Progenitor cell of endocrine pancreas (in vitro differentiated cells): ENCODE data around the gene GATM. TPM values are rescaled to one million over a fixed set of nuclear protein-coding genes. Genes with fewer than 3 reads are reported as not detected.
"Not testable (repeated sequence)": the region's sequence is repeated elsewhere in the genome, so short reads cannot be mapped to it uniquely, and the experiment has no call there.

Experiments used
- DNase-seq: peaks from one replicate; pipeline ENCODE4 v3.0.0; 2021; ENCODE audit warnings: low spot score; ENCODE audit not compliant: unreplicated experiment
- H3K27ac Mint-ChIP-seq: 2 replicates; pipeline ENCODE4 v1.8.0; 2021; ENCODE audit warnings: mild to moderate bottlenecking, moderate library complexity, mixed read lengths
- H3K27me3 Mint-ChIP-seq: 2 replicates; pipeline ENCODE4 v1.8.0; 2021; ENCODE audit warnings: mixed read lengths
- H3K36me3 Mint-ChIP-seq: 2 replicates; pipeline ENCODE4 v1.8.0; 2022; ENCODE audit warnings: mixed read lengths; ENCODE audit not compliant: insufficient read depth
- H3K4me1 Mint-ChIP-seq: 2 replicates; pipeline ENCODE4 v1.8.0; 2021; ENCODE audit warnings: low read depth, mixed read lengths
- H3K4me3 Mint-ChIP-seq: 2 replicates; pipeline ENCODE4 v1.8.0; 2021; ENCODE audit warnings: low read depth, mild to moderate bottlenecking, moderate library complexity, mixed read lengths
- H3K9me3 Mint-ChIP-seq: 2 replicates; pipeline ENCODE4 v1.8.0; 2021; ENCODE audit warnings: low read depth, mixed read lengths
- CTCF ChIP-seq: fragments of 200-600 bp; sonication (generic); IDR thresholded peaks from one replicate; pipeline ENCODE4 v1.5.0; 2021; ENCODE audit warnings: antibody characterized with exemption, mild to moderate bottlenecking; ENCODE audit not compliant: unreplicated experiment
- total RNA-seq: library from RNA; stranded (reverse); gene quantifications from 2 replicates; pipeline ENCODE4 v1.2.1, GENCODE V29; 2021

Gene GATM
- total RNA-seq, 1 donor from 2014 or later: 64.1 TPM

DNA sequence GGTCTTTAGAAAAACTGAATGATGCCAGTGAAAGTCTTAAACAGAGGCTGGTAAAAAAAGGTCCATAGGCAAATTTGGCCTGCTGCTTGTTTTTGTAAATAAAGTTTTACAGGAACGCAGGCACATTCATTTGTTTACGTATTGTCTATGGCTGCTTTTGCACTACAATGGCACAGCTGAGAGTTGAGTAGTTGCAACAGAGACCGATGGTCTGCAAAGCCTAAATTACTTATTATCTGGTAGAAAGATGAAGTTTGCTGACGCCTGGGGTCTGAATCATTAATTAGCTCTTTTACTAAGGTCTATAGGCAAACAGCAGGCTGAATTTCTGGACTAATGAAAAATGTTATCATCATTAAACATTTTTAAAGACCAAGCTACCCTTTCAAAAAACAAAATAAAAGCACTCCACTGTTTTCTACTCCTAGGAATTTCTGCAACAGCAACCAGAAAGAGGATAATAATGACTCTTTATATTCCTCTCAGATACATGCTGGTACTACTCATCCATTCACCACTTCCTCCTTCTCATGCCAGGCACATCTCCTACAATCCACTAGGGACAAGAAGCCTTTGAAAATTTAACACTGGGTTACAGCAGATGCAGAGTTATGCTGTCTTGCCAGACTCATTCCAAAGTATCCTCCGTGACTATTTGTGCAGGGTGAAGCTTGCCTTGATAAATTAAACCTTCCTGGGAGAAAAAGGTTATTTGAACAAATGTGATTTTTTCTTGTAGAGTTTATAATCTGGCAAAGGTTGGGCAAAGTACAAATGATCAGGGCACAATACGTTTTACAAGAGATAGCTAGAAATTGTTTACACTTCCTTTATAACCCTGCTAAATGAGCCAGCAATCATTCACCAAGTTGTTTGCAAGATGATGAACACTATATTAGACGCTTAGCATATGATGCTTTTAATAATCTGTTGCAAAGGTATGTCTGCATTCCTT, 6.0 kb downstream of the GATM start:
- Mint-ChIP-seq H3K27me3 (peaks cover 20% of the 10 kb centered on the region), H3K4me3 (peak overlapping the region; percentile 11), H3K4me1 (peaks cover 39% of the 10 kb centered on the region), H3K27ac (no peak overlapping the region), H3K36me3 (peaks cover 19% of the 10 kb centered on the region), H3K9me3 (peaks cover 3% of the 10 kb centered on the region)
- peak; percentile 11 for TF ChIP-seq CTCF
- DNase-seq: no peak

DNA sequence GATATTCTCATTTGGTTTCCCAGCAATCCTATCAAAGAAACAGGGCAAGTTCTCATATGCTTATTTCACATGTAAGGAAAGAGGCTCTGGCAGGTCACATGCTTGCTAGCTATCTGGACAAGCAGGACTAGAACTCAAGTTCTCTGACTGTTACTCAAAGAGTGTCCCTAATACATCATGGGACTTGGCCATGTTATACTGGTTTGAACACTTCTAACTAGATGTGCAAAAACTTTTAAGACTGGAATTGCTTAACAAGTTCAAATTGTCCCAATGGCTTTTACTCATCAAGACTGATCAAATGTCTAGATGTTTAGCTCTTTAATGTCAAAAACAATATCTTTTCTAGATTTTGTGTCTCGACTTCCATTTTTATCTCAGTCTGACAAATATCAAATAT, 6.8 kb downstream of the GATM start:
- peaks cover 3% of the 10 kb centered on the region for H3K9me3 Mint-ChIP-seq
- peaks cover 12% of the 10 kb centered on the region for H3K27me3 Mint-ChIP-seq
- no peak for TF ChIP-seq CTCF
- no peak overlapping the region for H3K4me3 Mint-ChIP-seq
- H3K27ac Mint-ChIP-seq: no peak overlapping the region
- DNase-seq: no peak
- H3K4me1 Mint-ChIP-seq: peaks cover 32% of the 10 kb centered on the region
- H3K36me3 Mint-ChIP-seq: peaks cover 21% of the 10 kb centered on the region

DNA sequence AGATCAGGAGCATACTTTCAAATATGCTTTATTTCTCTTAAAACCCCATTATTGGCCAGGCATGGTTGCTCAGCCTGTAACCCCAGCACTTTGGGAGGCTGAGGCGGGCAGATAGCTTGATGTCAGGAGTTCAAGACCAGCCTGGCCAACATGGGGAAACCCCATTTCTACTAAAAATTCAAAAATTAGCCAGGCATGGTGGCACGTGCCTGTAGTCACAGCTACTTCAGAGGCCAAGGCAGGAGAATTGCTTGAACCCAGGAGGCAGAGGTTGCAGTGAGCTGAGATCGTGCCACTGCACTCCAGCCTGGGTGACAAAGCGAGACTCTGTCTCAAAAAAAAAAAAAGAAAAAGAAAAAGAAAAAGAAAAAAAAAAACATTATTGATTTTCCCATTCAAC, 8.3 kb downstream of the GATM start:
- DNase-seq, H3K9me3 Mint-ChIP-seq, H3K27me3 Mint-ChIP-seq, H3K4me3 Mint-ChIP-seq, H3K27ac Mint-ChIP-seq: not testable (repeated sequence)
- peaks cover 18% of the 10 kb centered on the region for H3K36me3 Mint-ChIP-seq
- H3K4me1 Mint-ChIP-seq: peaks cover 21% of the 10 kb centered on the region

DNA sequence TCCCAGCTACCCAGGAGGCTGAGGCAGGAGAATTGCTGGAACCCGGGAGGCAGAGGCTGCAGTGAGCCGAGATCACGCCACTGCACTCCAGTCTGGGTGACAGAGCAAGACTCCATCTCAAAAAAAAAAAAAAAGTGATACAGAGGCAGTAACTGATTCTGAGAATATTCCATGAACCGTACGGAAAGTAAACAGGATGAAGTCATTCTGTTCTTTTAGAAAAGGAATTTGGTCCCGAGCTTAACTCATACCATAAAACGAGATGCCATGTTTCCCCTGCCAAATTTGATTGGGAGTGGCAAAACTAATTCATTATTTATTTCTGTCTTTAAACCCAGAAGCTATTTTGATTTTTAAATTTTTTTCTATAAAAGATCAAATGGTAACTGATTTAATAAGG, 11.1 kb downstream of the GATM start:
- not testable (repeated sequence) for H3K27ac Mint-ChIP-seq, H3K27me3 Mint-ChIP-seq, H3K4me1 Mint-ChIP-seq, H3K4me3 Mint-ChIP-seq, DNase-seq, H3K9me3 Mint-ChIP-seq
- H3K36me3 Mint-ChIP-seq: peaks cover 26% of the 10 kb centered on the region

GRCh38 chr15:45364271-45364670, 14.1 kb downstream of the GATM start:
- Mint-ChIP-seq H3K27me3 (no peaks in the 10 kb centered on the region), H3K4me1 (no peaks in the 10 kb centered on the region), H3K9me3 (no peaks in the 10 kb centered on the region), H3K36me3 (peaks cover 28% of the 10 kb centered on the region), H3K4me3 (no peak overlapping the region), H3K27ac (no peak overlapping the region)
- DNase-seq: no peak
- no peak for TF ChIP-seq CTCF

DNA sequence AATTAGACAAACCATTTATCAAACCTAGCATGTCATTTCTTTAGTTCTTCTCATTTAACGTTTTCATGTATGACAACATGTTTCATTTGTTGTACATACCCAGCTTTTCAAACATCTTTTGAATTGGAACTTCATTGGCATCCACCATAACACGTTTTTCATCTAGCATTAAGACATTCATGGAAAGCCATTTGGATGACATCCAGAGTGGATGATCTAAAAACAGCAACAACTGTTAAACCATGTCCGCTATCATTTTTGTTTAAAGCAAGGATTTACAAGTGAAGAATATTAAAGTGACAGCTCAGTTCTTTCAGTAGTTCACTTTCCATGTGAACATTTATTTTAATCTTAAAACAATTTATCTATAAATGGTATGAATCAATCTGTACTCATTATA, 14.5 kb downstream of the GATM start:
- peaks cover 29% of the 10 kb centered on the region for H3K36me3 Mint-ChIP-seq
- no peaks in the 10 kb centered on the region for H3K27me3 Mint-ChIP-seq
- H3K4me3 Mint-ChIP-seq: no peak overlapping the region
- no peak for TF ChIP-seq CTCF
- no peaks in the 10 kb centered on the region for H3K9me3 Mint-ChIP-seq
- H3K4me1 Mint-ChIP-seq: no peaks in the 10 kb centered on the region
- H3K27ac Mint-ChIP-seq: no peak overlapping the region
- DNase-seq: no peak
